Naive B cell (primary cell): ENCODE results near the gene GALNT13. TPM values are rescaled to one million over a fixed set of nuclear protein-coding genes. Genes with fewer than 3 reads are reported as not detected.

Experiments
- ATAC-seq, 2 donors: fragments of 150-1000 bp; cut with Tn5 transposase; 2 replicates each; pipeline ENCODE4 v1.10.0; 2021; ENCODE audit warnings: low read depth in 2 of 2, mild to moderate bottlenecking in 2 of 2, moderate library complexity in 2 of 2
- DNase-seq: peaks from one replicate; pipeline ENCODE4 v3.0.0; 2022
- H3K27ac Mint-ChIP-seq, 6 donors: one replicate each; pipeline ENCODE4 v1.8.0; 2020 to 2022; ENCODE audit warnings: mild to moderate bottlenecking in 6 of 6, mixed read lengths in 6 of 6, moderate library complexity in 5 of 6, inconsistent platforms in 2 of 6
- H3K27me3 Mint-ChIP-seq, 3 donors: one replicate each; pipeline ENCODE4 v1.8.0; 2021 to 2022; ENCODE audit warnings: mixed read lengths in 3 of 3, mild to moderate bottlenecking in 1 of 3
- H3K36me3 Mint-ChIP-seq, 2 donors: one replicate each; pipeline ENCODE4 v1.8.0; 2020 to 2022; ENCODE audit warnings: mixed read lengths in 2 of 2, inconsistent platforms in 1 of 2, mild to moderate bottlenecking in 1 of 2
- H3K4me1 Mint-ChIP-seq, 3 donors: one replicate each; pipeline ENCODE4 v1.8.0; 2020 to 2022; ENCODE audit warnings: mixed read lengths in 3 of 3, inconsistent platforms in 1 of 3, mild to moderate bottlenecking in 1 of 3, moderate library complexity in 1 of 3
- H3K4me3 Mint-ChIP-seq, 8 donors: one replicate each; pipeline ENCODE4 v1.8.0; 2020 to 2022; ENCODE audit warnings: mild to moderate bottlenecking in 8 of 8, mixed read lengths in 8 of 8, moderate library complexity in 8 of 8, inconsistent platforms in 2 of 8
- H3K9me3 Mint-ChIP-seq, 7 donors: one replicate each; pipeline ENCODE4 v1.8.0; 2020 to 2022; ENCODE audit warnings: mixed read lengths in 7 of 7, mild to moderate bottlenecking in 5 of 7, inconsistent platforms in 2 of 7, moderate library complexity in 1 of 7
- polyA plus RNA-seq, 6 donors: library from polyadenylated mRNA; unstranded; fragments of 300-500 nt; fragmentation: Illumina TruSeq; gene quantifications; one replicate each; pipeline ENCODE4 v1.2.3, GENCODE V29; 2021; ENCODE audit warnings: low read depth in 6 of 6

The GALNT13 gene
- polyA plus RNA-seq, 6 donors from 2014 or later = not detected

GRCh38 chr2:153886833-153887232 lies 15.1 kb downstream of the GALNT13 start:
- Mint-ChIP-seq H3K27ac (no peak overlapping the region), H3K4me1 (no peaks in the 10 kb centered on the region), H3K9me3 (peaks cover 0 to 5% (median 2%) of the 10 kb centered on the region in 7 donors), H3K4me3 (no peak overlapping the region), H3K27me3 (no peaks in the 10 kb centered on the region), H3K36me3 (no peaks in the 10 kb centered on the region)
- ATAC-seq (no peak), DNase-seq (no peak)

DNA sequence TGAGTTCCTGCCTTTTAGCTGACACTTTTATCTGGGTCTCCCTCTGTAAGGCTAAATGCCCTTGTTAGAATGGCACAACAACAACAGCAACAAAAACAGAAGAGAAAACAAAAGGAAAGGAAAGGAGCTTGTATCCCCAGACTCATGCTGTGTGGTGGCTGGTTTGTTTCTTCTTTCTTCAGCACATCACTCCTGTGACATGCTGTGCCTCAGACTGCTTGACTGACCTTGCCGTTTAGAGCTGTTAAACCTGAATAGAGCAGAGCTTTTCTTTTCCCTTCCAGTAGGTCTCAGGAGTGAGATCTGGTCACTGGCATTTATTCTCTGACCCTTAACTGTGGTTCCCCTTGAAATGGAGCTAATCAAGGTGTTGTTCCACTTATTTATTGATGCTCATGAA lies 18.9 kb downstream of the GALNT13 start:
- DNase-seq (no peak), ATAC-seq (no peak)
- Mint-ChIP-seq H3K27ac (no peak overlapping the region), H3K9me3 (peaks cover 0 to 4% (median 0%) of the 10 kb centered on the region in 7 donors), H3K36me3 (no peaks in the 10 kb centered on the region), H3K4me3 (no peak overlapping the region), H3K27me3 (no peaks in the 10 kb centered on the region), H3K4me1 (no peaks in the 10 kb centered on the region)

GRCh38 chr2:153891051-153891450 lies 19.3 kb downstream of the GALNT13 start:
- Mint-ChIP-seq H3K27ac (no peak overlapping the region), H3K9me3 (peaks cover 0 to 3% (median 0%) of the 10 kb centered on the region in 7 donors), H3K4me3 (no peak overlapping the region), H3K4me1 (no peaks in the 10 kb centered on the region), H3K27me3 (no peaks in the 10 kb centered on the region), H3K36me3 (no peaks in the 10 kb centered on the region)
- DNase-seq (no peak), ATAC-seq (no peak)

DNA sequence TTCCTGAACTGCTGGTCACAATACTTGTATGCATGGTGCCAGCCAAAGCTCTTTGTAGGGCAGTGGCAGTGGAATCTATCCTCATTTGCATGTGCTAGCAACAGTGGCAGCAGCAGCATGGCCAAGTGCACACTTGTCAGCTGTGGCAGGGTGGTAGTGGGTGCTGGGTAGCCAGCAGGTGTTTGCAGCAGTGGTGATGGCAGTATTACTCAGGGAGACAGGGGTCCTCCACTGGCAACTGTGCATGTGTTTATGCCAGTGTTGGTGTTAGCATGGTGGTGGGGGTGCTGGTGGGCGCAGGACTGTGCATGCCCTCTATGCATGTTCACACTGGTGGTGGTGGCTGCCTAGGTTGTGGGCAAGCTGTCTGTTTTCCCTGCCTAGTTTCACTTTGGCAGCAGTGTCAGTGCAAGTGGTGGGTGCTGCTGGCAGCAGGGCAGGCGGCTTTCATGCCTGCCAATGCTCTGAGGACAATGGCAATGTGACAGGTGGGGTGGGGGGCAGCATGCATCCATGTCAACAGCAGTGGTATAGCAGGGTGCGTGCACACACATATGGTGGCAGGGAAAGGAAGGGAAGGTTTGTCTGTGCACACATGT lies 41.2 kb downstream of the GALNT13 start:
- H3K27ac Mint-ChIP-seq = no peak overlapping the region
- H3K9me3 Mint-ChIP-seq = peaks cover 8 to 27% (median 17%) of the 10 kb centered on the region in 7 donors
- H3K27me3 Mint-ChIP-seq = no peaks in the 10 kb centered on the region
- DNase-seq = no peak
- ATAC-seq = no peak
- no peaks in the 10 kb centered on the region for H3K4me1 Mint-ChIP-seq
- no peak overlapping the region for H3K4me3 Mint-ChIP-seq
- no peaks in the 10 kb centered on the region for H3K36me3 Mint-ChIP-seq

DNA sequence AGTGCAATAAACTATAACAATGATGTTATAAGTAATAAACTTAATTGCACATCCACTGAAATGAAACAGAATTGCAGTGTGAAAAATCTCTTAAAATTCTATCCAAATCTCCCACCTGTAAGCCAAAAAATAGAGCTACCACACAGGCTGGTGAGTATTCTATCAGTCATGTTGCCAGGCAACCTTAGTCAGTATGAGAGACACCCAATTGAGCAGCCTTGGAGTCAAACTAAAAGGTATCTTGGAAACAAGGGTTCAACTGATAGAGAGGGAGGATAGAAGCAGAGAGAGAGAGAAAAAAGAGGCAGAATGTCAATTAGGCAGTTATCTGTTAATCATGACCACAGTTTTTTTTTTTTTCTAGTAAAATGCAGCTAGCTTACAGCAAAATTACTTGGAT lies 45.8 kb downstream of the GALNT13 start:
- Mint-ChIP-seq H3K27me3 (no peaks in the 10 kb centered on the region), H3K36me3 (no peaks in the 10 kb centered on the region), H3K4me1 (no peaks in the 10 kb centered on the region), H3K27ac (no peak overlapping the region), H3K9me3 (peaks cover 0 to 3% (median 0%) of the 10 kb centered on the region in 7 donors), H3K4me3 (no peak overlapping the region)
- ATAC-seq (no peak), DNase-seq (no peak)

DNA sequence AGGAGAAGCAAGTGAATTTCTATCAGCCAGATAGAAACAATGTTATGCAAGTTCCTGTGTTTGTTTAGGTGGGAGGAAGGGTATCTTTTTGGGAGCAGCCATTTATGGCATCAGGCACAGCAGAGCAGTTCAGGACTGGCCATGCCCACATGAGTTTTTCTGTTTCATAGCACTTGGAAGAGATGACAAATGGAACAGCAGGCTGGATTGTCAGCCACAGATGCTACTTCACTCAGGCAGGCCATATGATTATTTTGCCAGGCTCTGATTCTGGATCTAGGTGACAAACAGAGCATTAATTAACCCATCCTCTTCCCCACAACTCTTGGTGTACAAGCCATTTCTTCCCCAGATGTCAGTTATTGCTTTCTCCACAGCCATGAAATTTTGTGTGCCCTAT lies 63.8 kb downstream of the GALNT13 start:
- ATAC-seq (no peak), DNase-seq (no peak)
- H3K4me3 Mint-ChIP-seq = no peak overlapping the region
- H3K27me3 Mint-ChIP-seq = no peaks in the 10 kb centered on the region
- no peaks in the 10 kb centered on the region for H3K4me1 Mint-ChIP-seq
- H3K9me3 Mint-ChIP-seq = peaks cover 0 to 14% (median 5%) of the 10 kb centered on the region in 7 donors
- H3K27ac Mint-ChIP-seq = no peak overlapping the region
- H3K36me3 Mint-ChIP-seq = no peaks in the 10 kb centered on the region

GRCh38 chr2:153939124-153939796 lies 67.5 kb downstream of the GALNT13 start:
- Mint-ChIP-seq H3K27ac (no peak overlapping the region), H3K4me3 (no peak overlapping the region), H3K27me3 (no peaks in the 10 kb centered on the region), H3K4me1 (no peaks in the 10 kb centered on the region), H3K9me3 (peaks cover 0 to 8% (median 3%) of the 10 kb centered on the region in 7 donors), H3K36me3 (no peaks in the 10 kb centered on the region)
- ATAC-seq (no peak), DNase-seq (no peak)

DNA sequence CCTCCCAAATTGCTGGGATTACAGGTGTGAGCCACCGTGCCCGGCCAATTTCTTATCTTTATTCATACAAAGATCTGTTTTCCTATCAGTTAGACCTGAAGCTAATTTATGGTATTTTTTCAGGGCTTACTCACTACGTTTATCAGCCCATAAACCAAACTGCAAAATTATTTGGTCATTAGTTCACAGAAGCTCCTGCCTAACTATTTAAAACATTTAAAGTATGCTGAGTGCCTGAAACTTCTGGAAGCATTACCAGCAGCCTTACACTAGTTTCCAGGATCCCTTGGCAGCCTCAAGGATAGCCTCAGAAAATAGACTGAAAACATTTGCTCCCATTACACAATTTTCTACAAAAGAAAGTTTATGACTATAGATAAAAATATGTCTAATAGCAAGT lies 68.8 kb downstream of the GALNT13 start:
- ATAC-seq (no peak), DNase-seq (no peak)
- Mint-ChIP-seq H3K27me3 (no peaks in the 10 kb centered on the region), H3K36me3 (no peaks in the 10 kb centered on the region), H3K4me1 (no peaks in the 10 kb centered on the region), H3K9me3 (peaks cover 0 to 12% (median 3%) of the 10 kb centered on the region in 7 donors), H3K27ac (no peak overlapping the region), H3K4me3 (no peak overlapping the region)

GRCh38 chr2:153944800-153945199 lies 73.1 kb downstream of the GALNT13 start:
- H3K27ac Mint-ChIP-seq = no peak overlapping the region
- H3K36me3 Mint-ChIP-seq = no peaks in the 10 kb centered on the region
- no peaks in the 10 kb centered on the region for H3K4me1 Mint-ChIP-seq
- peaks cover 0 to 13% (median 0%) of the 10 kb centered on the region in 7 donors for H3K9me3 Mint-ChIP-seq
- H3K27me3 Mint-ChIP-seq = no peaks in the 10 kb centered on the region
- DNase-seq (no peak), ATAC-seq (no peak)
- no peak overlapping the region for H3K4me3 Mint-ChIP-seq

DNA sequence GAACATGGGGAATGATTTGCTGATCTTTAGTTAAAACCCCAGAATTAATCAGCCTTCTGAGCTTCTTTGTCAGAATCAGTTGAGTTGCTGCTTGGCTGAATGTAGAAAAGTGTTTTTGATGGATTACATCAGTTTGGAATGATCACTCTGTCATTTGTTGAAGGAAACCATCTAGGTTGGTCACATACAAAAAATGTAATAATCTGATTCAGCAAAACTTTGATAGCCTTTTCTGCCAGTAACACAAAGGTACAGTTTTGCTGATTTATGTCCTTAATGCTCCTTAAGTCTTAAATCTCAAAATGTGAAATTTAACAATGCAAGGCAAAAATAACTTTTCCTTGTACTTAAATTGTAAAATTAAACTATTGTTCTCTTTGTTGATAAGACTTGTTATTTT lies 74.3 kb downstream of the GALNT13 start:
- Mint-ChIP-seq H3K36me3 (no peaks in the 10 kb centered on the region), H3K9me3 (peaks cover 0 to 13% (median 2%) of the 10 kb centered on the region in 7 donors), H3K27me3 (no peaks in the 10 kb centered on the region), H3K4me3 (no peak overlapping the region), H3K27ac (no peak overlapping the region), H3K4me1 (no peaks in the 10 kb centered on the region)
- DNase-seq (no peak), ATAC-seq (no peak)

GRCh38 chr2:153953761-153954160 lies 82.0 kb downstream of the GALNT13 start:
- no peak overlapping the region for H3K4me3 Mint-ChIP-seq
- no peaks in the 10 kb centered on the region for H3K27me3 Mint-ChIP-seq
- no peak for DNase-seq
- no peaks in the 10 kb centered on the region for H3K4me1 Mint-ChIP-seq
- peaks cover 0 to 16% (median 7%) of the 10 kb centered on the region in 7 donors for H3K9me3 Mint-ChIP-seq
- ATAC-seq = no peak
- H3K27ac Mint-ChIP-seq = no peak overlapping the region
- H3K36me3 Mint-ChIP-seq = no peaks in the 10 kb centered on the region

GRCh38 chr2:153963256-153963655 lies 91.5 kb downstream of the GALNT13 start:
- Mint-ChIP-seq H3K4me1 (no peaks in the 10 kb centered on the region), H3K27me3 (no peaks in the 10 kb centered on the region), H3K4me3 (no peak overlapping the region), H3K27ac (no peak overlapping the region), H3K36me3 (no peaks in the 10 kb centered on the region), H3K9me3 (peaks cover 3 to 12% (median 9%) of the 10 kb centered on the region in 7 donors)
- ATAC-seq (no peak), DNase-seq (no peak)

GRCh38 chr2:153967248-153967973 lies 95.7 kb downstream of the GALNT13 start:
- DNase-seq (no peak), ATAC-seq (no peak)
- H3K27me3 Mint-ChIP-seq = no peaks in the 10 kb centered on the region
- H3K36me3 Mint-ChIP-seq = no peaks in the 10 kb centered on the region
- no peak overlapping the region for H3K27ac Mint-ChIP-seq
- H3K4me3 Mint-ChIP-seq = no peak overlapping the region
- peaks cover 0 to 10% (median 6%) of the 10 kb centered on the region in 7 donors for H3K9me3 Mint-ChIP-seq
- no peaks in the 10 kb centered on the region for H3K4me1 Mint-ChIP-seq

DNA sequence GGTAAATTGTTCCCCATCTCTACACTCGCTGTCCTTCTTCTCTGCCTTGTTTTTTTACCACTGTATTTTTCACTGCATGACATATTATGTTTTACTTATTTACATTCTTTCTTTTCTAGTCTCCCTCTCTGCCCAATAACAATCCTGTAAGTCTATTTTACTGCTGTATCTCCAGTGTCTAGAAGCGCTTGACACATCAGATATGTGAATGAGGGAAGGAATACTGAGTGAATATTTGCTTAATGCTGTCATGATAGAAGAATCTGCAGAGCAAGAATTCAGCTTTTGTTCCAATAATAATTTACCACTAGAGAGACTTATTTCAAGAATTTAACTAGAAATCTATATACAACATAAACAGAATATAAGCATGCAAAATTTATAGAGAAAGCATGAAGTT lies 99.5 kb downstream of the GALNT13 start:
- no peaks in the 10 kb centered on the region for H3K36me3 Mint-ChIP-seq

More for the DNA sequence above, 99.5 kb downstream of the GALNT13 start:
- H3K9me3 Mint-ChIP-seq = peaks cover 0 to 10% (median 3%) of the 10 kb centered on the region in 7 donors
- no peaks in the 10 kb centered on the region for H3K4me1 Mint-ChIP-seq
- no peak overlapping the region for H3K27ac Mint-ChIP-seq
- ATAC-seq (no peak), DNase-seq (no peak)
- H3K27me3 Mint-ChIP-seq = no peaks in the 10 kb centered on the region
- H3K4me3 Mint-ChIP-seq = no peak overlapping the region
